ENCODE measurements around the gene MGAT4A.

Gene MGAT4A

GRCh38 chr2:98572211-98572610 is 158.7 kb downstream of the MGAT4A start:
- no peak overlapping the region for H2BK5ac ChIP-seq (ENCODE audit: low read depth, low read length, poor library complexity)
- no peak overlapping the region for H3K4me3 ChIP-seq (ENCODE audit: low read depth, low read length)
- H3K4ac ChIP-seq (ENCODE audit: low read depth, low read length): no peak overlapping the region
- H2BK120ac ChIP-seq (ENCODE audit: insufficient read depth, low read length, poor library complexity): no peak overlapping the region
- no peak overlapping the region for H2AK5ac ChIP-seq (ENCODE audit: low read length)
- DNase-seq: no peak
- no peak overlapping the region for H3K14ac ChIP-seq (ENCODE audit: low read length)
- no peaks in the 10 kb centered on the region for H3K4me1 ChIP-seq (ENCODE audit: control insufficient read depth in 1 of 2, insufficient read depth in 2 of 2, low read length in 2 of 2)
- no peaks in the 10 kb centered on the region for H3K79me1 ChIP-seq (ENCODE audit: low read length)
- no peaks in the 10 kb centered on the region for H3K79me2 ChIP-seq (ENCODE audit: control insufficient read depth, insufficient read depth, low read length, poor library complexity)
- H3K9ac ChIP-seq (ENCODE audit: low read length): no peak overlapping the region
- H3K23ac ChIP-seq (ENCODE audit: low read length): no peak overlapping the region
- no peak overlapping the region for H2BK12ac ChIP-seq (ENCODE audit: low read length)
- no peaks in the 10 kb centered on the region for H3K27me3 ChIP-seq (ENCODE audit: insufficient read depth, low read length)
- no peak overlapping the region for H3K18ac ChIP-seq (ENCODE audit: low read length)
- H2AFZ ChIP-seq (ENCODE audit: insufficient read depth, low read length, poor library complexity): no peak overlapping the region
- WGBS (ENCODE audit: extremely low coverage, insufficient coverage, insufficient read length): no CpG with 5 or more reads among the region's 5 CpGs
- peaks cover 46 to 68% of the 10 kb centered on the region in 2 experiments for H3K36me3 ChIP-seq (ENCODE audit: control insufficient read depth in 1 of 2, insufficient read depth in 2 of 2, low read length in 2 of 2)
- no peak overlapping the region for H4K91ac ChIP-seq (ENCODE audit: low read depth, low read length)
- no peak overlapping the region for H3K4me2 ChIP-seq (ENCODE audit: low read length)
- H4K8ac ChIP-seq (ENCODE audit: low read depth, low read length): no peak overlapping the region
- H3K27ac ChIP-seq (ENCODE audit: low read depth, low read length): no peak overlapping the region
- no peak overlapping the region for H4K12ac ChIP-seq (ENCODE audit: low read depth, low read length)
- H3K9me3 ChIP-seq (ENCODE audit: insufficient read depth, low read depth, low read length): no peaks in the 10 kb centered on the region

- Histone ChIP-seq H4K12ac (ENCODE audit: low read depth, low read length) (no peak overlapping the region), H3K79me1 (ENCODE audit: low read length) (no peaks in the 10 kb centered on the region), H4K8ac (ENCODE audit: low read depth, low read length) (no peak overlapping the region), H3K9ac (ENCODE audit: low read length) (no peak overlapping the region), H2BK120ac (ENCODE audit: insufficient read depth, low read length, poor library complexity) (no peak overlapping the region), H3K79me2 (ENCODE audit: control insufficient read depth, insufficient read depth, low read length, poor library complexity) (no peaks in the 10 kb centered on the region), H3K4ac (ENCODE audit: low read depth, low read length) (no peak overlapping the region), H3K4me2 (ENCODE audit: low read length) (no peak overlapping the region), H2BK5ac (ENCODE audit: low read depth, low read length, poor library complexity) (no peak overlapping the region), H3K27me3 (ENCODE audit: insufficient read depth, low read length) (no peaks in the 10 kb centered on the region), H3K14ac (ENCODE audit: low read length) (no peak overlapping the region), H3K27ac (ENCODE audit: low read depth, low read length) (no peak overlapping the region), H3K18ac (ENCODE audit: low read length) (no peak overlapping the region), H2AFZ (ENCODE audit: insufficient read depth, low read length, poor library complexity) (no peak overlapping the region), H3K4me3 (ENCODE audit: low read depth, low read length) (no peak overlapping the region), H3K36me3 (ENCODE audit: control insufficient read depth in 1 of 2, insufficient read depth in 2 of 2, low read length in 2 of 2) (peaks cover 42 to 64% of the 10 kb centered on the region in 2 experiments), H4K91ac (ENCODE audit: low read depth, low read length) (no peak overlapping the region), H3K23ac (ENCODE audit: low read length) (no peak overlapping the region), H2BK12ac (ENCODE audit: low read length) (no peak overlapping the region), H3K9me3 (ENCODE audit: insufficient read depth, low read depth, low read length) (no peaks in the 10 kb centered on the region), H2AK5ac (ENCODE audit: low read length) (no peak overlapping the region), H3K4me1 (ENCODE audit: control insufficient read depth in 1 of 2, insufficient read depth in 2 of 2, low read length in 2 of 2) (no peaks in the 10 kb centered on the region)
- DNase-seq: no peak
- no CpG with 5 or more reads among the region's 9 CpGs for WGBS (ENCODE audit: extremely low coverage, insufficient coverage, insufficient read length)
These were observed 159.1 kb downstream of the MGAT4A start for GRCh38 chr2:98571796-98572195.

- Histone ChIP-seq H3K9me3 (ENCODE audit: insufficient read depth, low read depth, low read length) (no peaks in the 10 kb centered on the region), H3K23ac (ENCODE audit: low read length) (no peak overlapping the region), H3K9ac (ENCODE audit: low read length) (no peak overlapping the region), H3K36me3 (ENCODE audit: control insufficient read depth in 1 of 2, insufficient read depth in 2 of 2, low read length in 2 of 2) (peaks cover 40 to 67% of the 10 kb centered on the region in 2 experiments), H3K4me1 (ENCODE audit: control insufficient read depth in 1 of 2, insufficient read depth in 2 of 2, low read length in 2 of 2) (no peaks in the 10 kb centered on the region), H3K27ac (ENCODE audit: low read depth, low read length) (no peak overlapping the region), H4K91ac (ENCODE audit: low read depth, low read length) (no peak overlapping the region), H2AK5ac (ENCODE audit: low read length) (no peak overlapping the region), H2BK5ac (ENCODE audit: low read depth, low read length, poor library complexity) (no peak overlapping the region), H2AFZ (ENCODE audit: insufficient read depth, low read length, poor library complexity) (no peak overlapping the region), H3K4me3 (ENCODE audit: low read depth, low read length) (no peak overlapping the region), H4K12ac (ENCODE audit: low read depth, low read length) (no peak overlapping the region), H3K4me2 (ENCODE audit: low read length) (no peak overlapping the region), H3K27me3 (ENCODE audit: insufficient read depth, low read length) (no peaks in the 10 kb centered on the region), H3K79me1 (ENCODE audit: low read length) (no peaks in the 10 kb centered on the region), H4K8ac (ENCODE audit: low read depth, low read length) (no peak overlapping the region), H3K18ac (ENCODE audit: low read length) (no peak overlapping the region), H3K79me2 (ENCODE audit: control insufficient read depth, insufficient read depth, low read length, poor library complexity) (no peaks in the 10 kb centered on the region), H2BK120ac (ENCODE audit: insufficient read depth, low read length, poor library complexity) (no peak overlapping the region), H3K14ac (ENCODE audit: low read length) (no peak overlapping the region), H2BK12ac (ENCODE audit: low read length) (no peak overlapping the region), H3K4ac (ENCODE audit: low read depth, low read length) (no peak overlapping the region)
- no peak for DNase-seq
- no CpG with 5 or more reads among the region's 13 CpGs for WGBS (ENCODE audit: extremely low coverage, insufficient coverage, insufficient read length)
These were observed 159.7 kb downstream of the MGAT4A start for GRCh38 chr2:98571121-98571701.

- Histone ChIP-seq H3K4ac (ENCODE audit: low read depth, low read length) (no peak overlapping the region), H3K79me2 (ENCODE audit: control insufficient read depth, insufficient read depth, low read length, poor library complexity) (no peaks in the 10 kb centered on the region)
These were observed 160.6 kb downstream of the MGAT4A start for GRCh38 chr2:98570356-98570755.

More at GRCh38 chr2:98570356-98570755, 160.6 kb downstream of the MGAT4A start:
- WGBS (ENCODE audit: extremely low coverage, insufficient coverage, insufficient read length): no CpG with 5 or more reads among the region's 5 CpGs
- Histone ChIP-seq H3K4me3 (ENCODE audit: low read depth, low read length) (no peak overlapping the region), H3K9me3 (ENCODE audit: insufficient read depth, low read depth, low read length) (no peaks in the 10 kb centered on the region), H3K36me3 (ENCODE audit: control insufficient read depth in 1 of 2, insufficient read depth in 2 of 2, low read length in 2 of 2) (peaks cover 47 to 72% of the 10 kb centered on the region in 2 experiments), H2AFZ (ENCODE audit: insufficient read depth, low read length, poor library complexity) (no peak overlapping the region), H4K8ac (ENCODE audit: low read depth, low read length) (no peak overlapping the region), H3K14ac (ENCODE audit: low read length) (no peak overlapping the region), H3K27me3 (ENCODE audit: insufficient read depth, low read length) (no peaks in the 10 kb centered on the region), H3K79me1 (ENCODE audit: low read length) (no peaks in the 10 kb centered on the region), H4K91ac (ENCODE audit: low read depth, low read length) (no peak overlapping the region), H2BK12ac (ENCODE audit: low read length) (no peak overlapping the region), H4K12ac (ENCODE audit: low read depth, low read length) (no peak overlapping the region), H3K9ac (ENCODE audit: low read length) (no peak overlapping the region), H3K23ac (ENCODE audit: low read length) (no peak overlapping the region), H2BK120ac (ENCODE audit: insufficient read depth, low read length, poor library complexity) (no peak overlapping the region), H2AK5ac (ENCODE audit: low read length) (no peak overlapping the region), H3K4me1 (ENCODE audit: control insufficient read depth in 1 of 2, insufficient read depth in 2 of 2, low read length in 2 of 2) (no peaks in the 10 kb centered on the region), H3K18ac (ENCODE audit: low read length) (no peak overlapping the region), H2BK5ac (ENCODE audit: low read depth, low read length, poor library complexity) (no peak overlapping the region), H3K4me2 (ENCODE audit: low read length) (no peak overlapping the region), H3K27ac (ENCODE audit: low read depth, low read length) (no peak overlapping the region)
- DNase-seq: no peak

Measured in trophoblast cell (in vitro differentiated cells and primary cell).